Skin of body (tissue), 2 donors: Measurements from ENCODE around the gene CPNE7. TPM values are rescaled to one million over a fixed set of nuclear protein-coding genes. Genes with fewer than 3 reads are reported as not detected.

Source experiments
- small RNA-seq: library from RNA; depleted of rRNA; stranded (forward); fragments of <200 nt; gene quantifications from one replicate; pipeline ENCODE3, GENCODE V24; 2014; ENCODE audit warnings: low replicate concordance
- total RNA-seq: library from RNA; depleted of rRNA; stranded (reverse); fragments of >200 nt; gene quantifications from one replicate; pipeline ENCODE4 v1.2.3, GENCODE V29; 2014

Gene CPNE7
- total RNA-seq, 1 donor from 2014 or later = 0.89 TPM

Small RNA genes lying within 50 kb of the gene (small RNA-seq; reads per million reads assigned to genes)
- gene SNORD68 = not detected

Other genes starting within 250 kb of the CPNE7 start
- gene ANKRD11, start 85.2 kb upstream of the CPNE7 start, total RNA-seq = 64.2 TPM
- gene SPG7, start 67.4 kb upstream of the CPNE7 start, total RNA-seq = 84.2 TPM
- gene RPL13, start 15.1 kb upstream of the CPNE7 start, total RNA-seq = 2,621 TPM
- 2.4 TPM for gene DPEP1, start 37.9 kb downstream of the CPNE7 start, total RNA-seq
- 38.2 TPM for gene CHMP1A, start 82.0 kb downstream of the CPNE7 start, total RNA-seq
- gene SPATA33, start 82.1 kb downstream of the CPNE7 start, total RNA-seq = 3.4 TPM
- gene CDK10, start 110.9 kb downstream of the CPNE7 start, total RNA-seq = 28.5 TPM
- gene SPATA2L, start 125.9 kb downstream of the CPNE7 start, total RNA-seq = 6.2 TPM
- 3.5 TPM for gene VPS9D1, start 145.1 kb downstream of the CPNE7 start, total RNA-seq
- 29.4 TPM for gene ZNF276, start 145.8 kb downstream of the CPNE7 start, total RNA-seq
- gene FANCA, start 240.9 kb downstream of the CPNE7 start, total RNA-seq = 17.2 TPM